IMR-90 (cell line): ENCODE results near the gene TMED10. TPM values are rescaled to one million over a fixed set of nuclear protein-coding genes. Genes with fewer than 3 reads are reported as not detected.

ENCODE experiments used
- ATAC-seq: fragments of 200-7000 bp; cut with Tn5 transposase; 2 replicates; pipeline ENCODE4 v1.9.1; 2020; ENCODE audit warnings: low read depth, mild to moderate bottlenecking, moderate library complexity
- BruUV-seq: library from RNA; stranded (reverse); fragments of 400-500 nt; replicated peaks from 2 replicates; lab custom pipeline; 2021; lab: Mats Ljungman, UMichigan
- CTCF ChIA-PET: fragments of 300-600 bp; formaldehyde crosslinking; extraction: SDS; loops from one replicate; lab custom pipeline; 2021; ENCODE audit warnings: antibody characterized with exemption; lab: Yijun Ruan, JAX
- POLR2A ChIA-PET: fragments of 300-600 bp; sonication (Branson Sonifier 250); formaldehyde crosslinking; loops from one replicate; lab custom pipeline; 2022; ENCODE audit warnings: antibody characterized with exemption; ENCODE audit not compliant: unreplicated experiment; lab: Charles Lee
- DNase-seq: peaks from one replicate; pipeline ENCODE4 v3.0.0; 2013
- H2AFZ ChIP-seq: replicated peaks from 2 replicates; pipeline ENCODE3; 2013; ENCODE audit warnings: low read length, mild to moderate bottlenecking; ENCODE audit not compliant: poor library complexity
- H2AK5ac ChIP-seq: 2 replicates; pipeline ENCODE4 v1.6.1; 2013; ENCODE audit warnings: low read depth, low read length, inconsistent platforms
- H2AK9ac ChIP-seq: replicated peaks from 2 replicates; pipeline ENCODE3; 2013; ENCODE audit warnings: mild to moderate bottlenecking, low read depth, low read length, moderate library complexity; ENCODE audit not compliant: poor library complexity
- H2BK120ac ChIP-seq: 2 replicates; pipeline ENCODE4 v1.6.1; 2013; ENCODE audit warnings: low read depth, low read length, inconsistent platforms
- H2BK15ac ChIP-seq: 3 replicates; pipeline ENCODE4 v1.6.1; 2013; ENCODE audit warnings: low read depth, low read length, inconsistent platforms
- H2BK20ac ChIP-seq: 2 replicates; pipeline ENCODE4 v1.6.1; 2013; ENCODE audit warnings: low read depth, mild to moderate bottlenecking, inconsistent platforms, low read length, moderate library complexity
- H2BK5ac ChIP-seq: 2 replicates; pipeline ENCODE4 v1.6.1; 2013; ENCODE audit warnings: mild to moderate bottlenecking, low read depth, low read length, inconsistent platforms; ENCODE audit not compliant: poor library complexity, severe bottlenecking
- H3K14ac ChIP-seq: replicated peaks from 2 replicates; pipeline ENCODE4 v1.6.1; 2013; ENCODE audit warnings: low read depth, low read length, inconsistent platforms
- H3K18ac ChIP-seq: 2 replicates; pipeline ENCODE4 v1.6.1; 2013; ENCODE audit warnings: low read depth, low read length, control low read depth
- H3K23ac ChIP-seq: 2 replicates; pipeline ENCODE4 v1.6.1; 2013; ENCODE audit warnings: low read depth, low read length, inconsistent platforms
- H3K27ac ChIP-seq: 2 replicates; pipeline ENCODE4 v1.5.1; 2013; ENCODE audit warnings: mild to moderate bottlenecking, control low read depth, low read length; ENCODE audit not compliant: insufficient read depth
- H3K27me3 ChIP-seq: 2 replicates; pipeline ENCODE4 v1.6.1; 2013; ENCODE audit warnings: low read length; ENCODE audit not compliant: control insufficient read depth, insufficient read depth
- H3K36me3 ChIP-seq: 2 replicates; pipeline ENCODE4 v1.6.1; 2013; ENCODE audit warnings: low read length, mixed read lengths; ENCODE audit not compliant: control insufficient read depth, insufficient read depth
- H3K4ac ChIP-seq: 2 replicates; pipeline ENCODE4 v1.6.1; 2013; ENCODE audit warnings: low read depth, low read length, inconsistent platforms
- H3K4me1 ChIP-seq: 2 replicates; pipeline ENCODE4 v1.6.1; 2013; ENCODE audit warnings: low read length, mixed read lengths; ENCODE audit not compliant: control insufficient read depth, insufficient read depth
- H3K4me2 ChIP-seq: 2 replicates; pipeline ENCODE4 v1.6.1; 2013; ENCODE audit warnings: low read depth, mild to moderate bottlenecking, control low read depth, low read length, moderate library complexity
- H3K4me3 ChIP-seq: 2 replicates; pipeline ENCODE4 v1.5.1; 2013; ENCODE audit warnings: low read depth, mild to moderate bottlenecking, control low read depth, low read length, moderate library complexity; ENCODE audit not compliant: insufficient read depth
- H3K56ac ChIP-seq: 2 replicates; pipeline ENCODE4 v1.6.1; 2013; ENCODE audit warnings: low read length, inconsistent platforms; ENCODE audit not compliant: insufficient read depth; ENCODE audit errors: extremely low read depth
- H3K79me1 ChIP-seq, 2 experiments: 2 replicates each; pipeline ENCODE4 v1.6.1; 2013; ENCODE audit warnings: low read length in 2 of 2, inconsistent platforms in 1 of 2, low read depth in 1 of 2
- H3K9ac ChIP-seq: 2 replicates; pipeline ENCODE4 v1.6.1; 2013; ENCODE audit warnings: low read depth, low read length, control low read depth
- H3K9me1 ChIP-seq: 2 replicates; pipeline ENCODE4 v1.6.1; 2013; ENCODE audit warnings: low read length, inconsistent platforms; ENCODE audit not compliant: insufficient read depth
- H3K9me3 ChIP-seq: 2 replicates; pipeline ENCODE4 v1.6.1; 2013; ENCODE audit warnings: low read length; ENCODE audit not compliant: control insufficient read depth, insufficient read depth
- H4K20me1 ChIP-seq: 2 replicates; pipeline ENCODE4 v1.6.1; 2013; ENCODE audit warnings: low read length, inconsistent platforms; ENCODE audit not compliant: insufficient read depth
- H4K5ac ChIP-seq: 2 replicates; pipeline ENCODE4 v1.6.1; 2013; ENCODE audit warnings: mild to moderate bottlenecking, low read depth, low read length, control low read depth
- H4K8ac ChIP-seq, 2 experiments: 2 replicates each; pipeline ENCODE4 v1.6.1; 2013; ENCODE audit warnings: low read depth in 2 of 2, low read length in 2 of 2, control low read depth in 1 of 2, inconsistent platforms in 1 of 2
- H4K91ac ChIP-seq: 2 replicates; pipeline ENCODE4 v1.6.1; 2013; ENCODE audit warnings: low read depth, low read length, inconsistent platforms; ENCODE audit not compliant: insufficient read depth
- BHLHE40 ChIP-seq: fragments of 150-350 bp; IDR thresholded peaks from 2 replicates; pipeline ENCODE4 v1.6.1; 2016; ENCODE audit warnings: mild to moderate bottlenecking, low read depth, low read length
- CEBPB ChIP-seq: IDR thresholded peaks from 2 replicates; pipeline ENCODE4 v1.6.1; 2012; ENCODE audit warnings: low read depth, low read length, improper control_type of control experiment
- CHD1 ChIP-seq: IDR thresholded peaks from 2 replicates; pipeline ENCODE4 v1.6.1; 2012; ENCODE audit warnings: low read depth, low read length, improper control_type of control experiment
- FOS ChIP-seq: fragments of 150-350 bp; IDR thresholded peaks from 2 replicates; pipeline ENCODE4 v1.6.1; 2016; ENCODE audit warnings: low read depth, low read length
- MAFK ChIP-seq: IDR thresholded peaks from 2 replicates; pipeline ENCODE4 v1.6.1; 2012; ENCODE audit warnings: low read depth, low read length, improper control_type of control experiment
- MAZ ChIP-seq: IDR thresholded peaks from 2 replicates; pipeline ENCODE4 v1.6.1; 2012; ENCODE audit warnings: low read depth, mild to moderate bottlenecking, low read length, improper control_type of control experiment, moderate library complexity, borderline replicate concordance
- MXI1 ChIP-seq: IDR thresholded peaks from 2 replicates; pipeline ENCODE4 v1.6.1; 2012; ENCODE audit warnings: low read depth, mild to moderate bottlenecking, low read length, moderate library complexity, borderline replicate concordance
- NFE2L2 ChIP-seq: fragments of 150-350 bp; IDR thresholded peaks from 2 replicates; pipeline ENCODE4 v1.6.1; 2016; ENCODE audit warnings: low read depth, mild to moderate bottlenecking, low read length
- POLR2A ChIP-seq: IDR thresholded peaks from 2 replicates; pipeline ENCODE4 v1.6.1; 2012; ENCODE audit warnings: mild to moderate bottlenecking, low read depth, low read length
- RAD21 ChIP-seq: IDR thresholded peaks from 2 replicates; pipeline ENCODE4 v1.6.1; 2012; ENCODE audit warnings: low read length, improper control_type of control experiment
- RCOR1 ChIP-seq: IDR thresholded peaks from 2 replicates; pipeline ENCODE4 v1.6.1; 2012; ENCODE audit warnings: mild to moderate bottlenecking, low read length, improper control_type of control experiment; ENCODE audit not compliant: insufficient replicate concordance
- RFX5 ChIP-seq: IDR thresholded peaks from 2 replicates; pipeline ENCODE4 v1.8.0; 2012; ENCODE audit warnings: low read depth, mild to moderate bottlenecking, low read length, moderate library complexity
- SMC3 ChIP-seq: fragments of 150-350 bp; IDR thresholded peaks from 2 replicates; pipeline ENCODE4 v1.6.1; 2016; ENCODE audit warnings: low read depth, mild to moderate bottlenecking, antibody characterized with exemption, low read length, moderate library complexity
- WGBS, 2 experiments: methylation state at CpG; one replicate each; pipeline versions ENCODE4 v1.1.5 to v1.1.7; 2013; ENCODE audit warnings: missing lambda C conversion rate in 2 of 2; ENCODE audit not compliant: insufficient read length in 1 of 2; ENCODE audit errors: extremely low coverage in 2 of 2; 5-methylcytosine and 5-hydroxymethylcytosine counted together
- dilution Hi-C: fragments of 300-500 bp; cut with HindIII; formaldehyde crosslinking; loops from one replicate; pipeline ENCODE4 v1.14.3; 2018; ENCODE audit warnings: low sequenced_read_pairs; ENCODE audit not compliant: unreplicated experiment
- in situ Hi-C: fragments of 300-500 bp; cut with MboI; formaldehyde crosslinking; loops from 3 replicates; pipeline ENCODE4 v1.14.3; 2019; ENCODE audit warnings: low sequenced_read_pairs, inconsistent platforms, mixed read lengths
- intact Hi-C: fragments of 100-400 bp; cut with micrococcal nuclease; formaldehyde crosslinking; loops from 2 replicates; pipeline ENCODE4 v1.10.0; 2022
- polyA plus RNA-seq, 3 experiments: library from polyadenylated mRNA; depleted of rRNA; stranded (reverse); fragments of >200 nt; gene quantifications; 2 replicates each; pipeline ENCODE4 v1.2.3, GENCODE V29; 2012; ENCODE audit warnings: low replicate concordance in 1 of 3
- total RNA-seq: library from RNA; depleted of rRNA; stranded (reverse); fragments of >200 nt; gene quantifications from 2 replicates; pipeline ENCODE4 v1.2.3, GENCODE V29; 2012
- TF ChIP-seq, protein P1 (sequence below): conservative IDR thresholded peaks from 2 replicates; pipeline ENCODE4 v1.5.1; 2012; ENCODE audit warnings: mild to moderate bottlenecking, low read depth, low read length, improper control_type of control experiment
- TF ChIP-seq, protein P2 (sequence below): fragments of 150-350 bp; IDR thresholded peaks from 2 replicates; pipeline ENCODE4 v1.6.1; 2016; ENCODE audit warnings: low read depth, mild to moderate bottlenecking, low read length, moderate library complexity, borderline replicate concordance
- TF ChIP-seq, protein P3 (sequence below): fragments of 150-350 bp; IDR thresholded peaks from 2 replicates; pipeline ENCODE4 v1.6.1; 2017; ENCODE audit warnings: mild to moderate bottlenecking, antibody characterized with exemption, low read length, low read depth

Gene TMED10
- total and polyA plus RNA-seq, 2 of the 4 experiments (the other 2 are of a cell fraction), result 254 to 441 TPM

DNA sequence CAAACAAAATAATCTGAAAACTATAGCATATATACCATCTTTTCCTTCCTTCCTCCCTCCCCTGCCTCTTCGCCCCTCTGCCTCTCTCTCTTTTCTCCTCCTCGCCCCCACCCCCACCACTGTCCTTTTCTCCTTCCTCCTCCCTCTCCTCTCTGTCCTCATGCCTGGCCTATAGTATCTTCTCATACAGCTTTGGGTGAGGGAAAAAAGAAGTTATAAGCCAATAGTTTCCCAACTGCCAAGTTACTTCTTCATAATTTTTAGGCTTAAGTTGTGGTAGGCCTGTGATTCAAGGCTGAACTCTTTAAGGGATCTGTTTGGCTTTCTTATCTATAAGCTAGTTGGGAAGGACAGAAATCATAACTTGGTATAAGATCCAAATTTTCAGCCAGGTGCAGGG lies 9.1 kb downstream of the TMED10 start:
- TF ChIP-seq MXI1, result no peak
- no peak for TF ChIP-seq CEBPB
- no peak for TF ChIP-seq POLR2A
- TF ChIP-seq MAZ, result no peak
- no peak for TF ChIP-seq BHLHE40
- no peak for TF ChIP-seq RAD21
- no peak for TF ChIP-seq CHD1
- TF ChIP-seq, protein P1, sequence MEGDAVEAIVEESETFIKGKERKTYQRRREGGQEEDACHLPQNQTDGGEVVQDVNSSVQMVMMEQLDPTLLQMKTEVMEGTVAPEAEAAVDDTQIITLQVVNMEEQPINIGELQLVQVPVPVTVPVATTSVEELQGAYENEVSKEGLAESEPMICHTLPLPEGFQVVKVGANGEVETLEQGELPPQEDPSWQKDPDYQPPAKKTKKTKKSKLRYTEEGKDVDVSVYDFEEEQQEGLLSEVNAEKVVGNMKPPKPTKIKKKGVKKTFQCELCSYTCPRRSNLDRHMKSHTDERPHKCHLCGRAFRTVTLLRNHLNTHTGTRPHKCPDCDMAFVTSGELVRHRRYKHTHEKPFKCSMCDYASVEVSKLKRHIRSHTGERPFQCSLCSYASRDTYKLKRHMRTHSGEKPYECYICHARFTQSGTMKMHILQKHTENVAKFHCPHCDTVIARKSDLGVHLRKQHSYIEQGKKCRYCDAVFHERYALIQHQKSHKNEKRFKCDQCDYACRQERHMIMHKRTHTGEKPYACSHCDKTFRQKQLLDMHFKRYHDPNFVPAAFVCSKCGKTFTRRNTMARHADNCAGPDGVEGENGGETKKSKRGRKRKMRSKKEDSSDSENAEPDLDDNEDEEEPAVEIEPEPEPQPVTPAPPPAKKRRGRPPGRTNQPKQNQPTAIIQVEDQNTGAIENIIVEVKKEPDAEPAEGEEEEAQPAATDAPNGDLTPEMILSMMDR, result no peak
- TF ChIP-seq SMC3, result no peak
- TF ChIP-seq NFE2L2, result no peak
- TF ChIP-seq, protein P2, sequence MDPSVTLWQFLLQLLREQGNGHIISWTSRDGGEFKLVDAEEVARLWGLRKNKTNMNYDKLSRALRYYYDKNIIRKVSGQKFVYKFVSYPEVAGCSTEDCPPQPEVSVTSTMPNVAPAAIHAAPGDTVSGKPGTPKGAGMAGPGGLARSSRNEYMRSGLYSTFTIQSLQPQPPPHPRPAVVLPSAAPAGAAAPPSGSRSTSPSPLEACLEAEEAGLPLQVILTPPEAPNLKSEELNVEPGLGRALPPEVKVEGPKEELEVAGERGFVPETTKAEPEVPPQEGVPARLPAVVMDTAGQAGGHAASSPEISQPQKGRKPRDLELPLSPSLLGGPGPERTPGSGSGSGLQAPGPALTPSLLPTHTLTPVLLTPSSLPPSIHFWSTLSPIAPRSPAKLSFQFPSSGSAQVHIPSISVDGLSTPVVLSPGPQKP, result no peak
- no peak for TF ChIP-seq RFX5
- TF ChIP-seq FOS, result no peak
- TF ChIP-seq, protein P3, sequence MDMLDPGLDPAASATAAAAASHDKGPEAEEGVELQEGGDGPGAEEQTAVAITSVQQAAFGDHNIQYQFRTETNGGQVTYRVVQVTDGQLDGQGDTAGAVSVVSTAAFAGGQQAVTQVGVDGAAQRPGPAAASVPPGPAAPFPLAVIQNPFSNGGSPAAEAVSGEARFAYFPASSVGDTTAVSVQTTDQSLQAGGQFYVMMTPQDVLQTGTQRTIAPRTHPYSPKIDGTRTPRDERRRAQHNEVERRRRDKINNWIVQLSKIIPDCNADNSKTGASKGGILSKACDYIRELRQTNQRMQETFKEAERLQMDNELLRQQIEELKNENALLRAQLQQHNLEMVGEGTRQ, result no peak
- TF ChIP-seq MAFK, result no peak
- TF ChIP-seq RCOR1, result no peak
- intact Hi-C loops, result no loop called here
- H3K27me3 ChIP-seq, result no peaks in the 10 kb centered on the region

More for the DNA sequence above, 9.1 kb downstream of the TMED10 start:
- no peak overlapping the region for H3K4ac ChIP-seq
- no peaks in the 10 kb centered on the region for H3K9me3 ChIP-seq
- no peak overlapping the region for H2BK20ac ChIP-seq
- H2BK120ac ChIP-seq, result no peak overlapping the region
- in situ Hi-C loops (no loop called here), dilution Hi-C loops (no loop called here)
- DNase-seq (no peak), ATAC-seq (no peak)
- H3K36me3 ChIP-seq, result no peaks in the 10 kb centered on the region
- no peak overlapping the region for H2AFZ ChIP-seq
- no peak overlapping the region for H3K18ac ChIP-seq
- H2AK9ac ChIP-seq, result no peak overlapping the region
- peaks cover 7% of the 10 kb centered on the region for H3K4me1 ChIP-seq
- no peak overlapping the region for H3K14ac ChIP-seq
- H3K4me2 ChIP-seq, result no peak overlapping the region
- H3K4me3 ChIP-seq, result no peak overlapping the region
- H4K91ac ChIP-seq, result no peak overlapping the region
- no peak overlapping the region for H3K56ac ChIP-seq
- peaks cover 12% of the 10 kb centered on the region for H3K9me1 ChIP-seq
- ChIA-PET POLR2A (no interaction called here), CTCF (interaction anchor here (0.7 kb wide), 1 partner anchor 574 kb away, joined by 4 read pairs; no protein-coding TSS in a partner anchor)
- WGBS, 2 experiments, result no CpG with 5 or more reads among the region's 2 CpGs
- H3K9ac ChIP-seq, result no peak overlapping the region
- no peak overlapping the region for H2BK15ac ChIP-seq
- H4K20me1 ChIP-seq, result peaks cover 79% of the 10 kb centered on the region
- H3K79me1 ChIP-seq, result peaks cover 14 to 87% of the 10 kb centered on the region in 2 experiments
- no peak overlapping the region for H4K8ac ChIP-seq
- no peak overlapping the region for H3K23ac ChIP-seq
- no peak overlapping the region for H2AK5ac ChIP-seq
- no TSS peak for BruUV-seq
- no peak overlapping the region for H2BK5ac ChIP-seq
- no peak overlapping the region for H4K5ac ChIP-seq
- H3K27ac ChIP-seq, result no peak overlapping the region
